Measurements from ENCODE around the gene TXLNB. TPM values are rescaled to one million over a fixed set of nuclear protein-coding genes. Genes with fewer than 3 reads are reported as not detected.
A peak's percentile ranks its signal among the peaks of the same experiment; 100 is the strongest.
"Not testable (repeated sequence)": the region's sequence is repeated elsewhere in the genome, so short reads cannot be mapped to it uniquely, and the experiment has no call there.

The TXLNB gene
- total RNA-seq, 4 donors from 2014 or later, result 0.26 to 2.5 (median 1.9) TPM

DNA sequence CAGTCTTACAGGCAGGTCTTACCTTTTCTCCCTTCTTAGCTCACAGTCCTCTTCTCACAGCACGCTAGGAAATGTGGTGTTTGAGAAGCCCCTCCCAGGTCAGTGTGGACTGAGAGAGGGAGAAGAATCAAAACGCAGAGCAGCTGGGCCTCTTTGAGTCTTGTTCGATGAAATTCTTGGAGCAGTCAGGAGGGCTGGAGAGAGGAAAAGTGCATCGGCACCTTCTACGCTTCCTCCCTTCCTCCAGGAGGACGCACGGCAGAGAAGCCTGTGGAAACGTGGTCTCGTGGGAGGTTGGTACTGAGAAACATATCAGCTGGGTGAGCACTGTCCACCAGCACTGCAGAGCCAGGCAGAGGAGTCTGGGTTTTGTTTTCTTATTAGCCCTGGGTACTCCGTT is 52.7 kb downstream of the TXLNB start:
- Histone ChIP-seq H3K36me3 (no peaks in the 10 kb centered on the region), H3K9me3 (no peaks in the 10 kb centered on the region), H3K27me3 (no peaks in the 10 kb centered on the region), H3K27ac (peak overlapping the region; percentile 25 to 28), H3K4me1 (peaks cover 0 to 9% of the 10 kb centered on the region in 2 donors), H3K4me3 (no peak overlapping the region)
- intact Hi-C loops (cut with DNase I; ENCODE audit: low total_unique reads), result no loop called here
- peak in 1 of 2 donors; percentile 29 for DNase-seq
- no peak for TF ChIP-seq POLR2A (IDR thresholded peaks at IDR 0.05)
- TF ChIP-seq, protein P1, sequence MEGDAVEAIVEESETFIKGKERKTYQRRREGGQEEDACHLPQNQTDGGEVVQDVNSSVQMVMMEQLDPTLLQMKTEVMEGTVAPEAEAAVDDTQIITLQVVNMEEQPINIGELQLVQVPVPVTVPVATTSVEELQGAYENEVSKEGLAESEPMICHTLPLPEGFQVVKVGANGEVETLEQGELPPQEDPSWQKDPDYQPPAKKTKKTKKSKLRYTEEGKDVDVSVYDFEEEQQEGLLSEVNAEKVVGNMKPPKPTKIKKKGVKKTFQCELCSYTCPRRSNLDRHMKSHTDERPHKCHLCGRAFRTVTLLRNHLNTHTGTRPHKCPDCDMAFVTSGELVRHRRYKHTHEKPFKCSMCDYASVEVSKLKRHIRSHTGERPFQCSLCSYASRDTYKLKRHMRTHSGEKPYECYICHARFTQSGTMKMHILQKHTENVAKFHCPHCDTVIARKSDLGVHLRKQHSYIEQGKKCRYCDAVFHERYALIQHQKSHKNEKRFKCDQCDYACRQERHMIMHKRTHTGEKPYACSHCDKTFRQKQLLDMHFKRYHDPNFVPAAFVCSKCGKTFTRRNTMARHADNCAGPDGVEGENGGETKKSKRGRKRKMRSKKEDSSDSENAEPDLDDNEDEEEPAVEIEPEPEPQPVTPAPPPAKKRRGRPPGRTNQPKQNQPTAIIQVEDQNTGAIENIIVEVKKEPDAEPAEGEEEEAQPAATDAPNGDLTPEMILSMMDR (IDR thresholded peaks at IDR 0.05), result no peak

DNA sequence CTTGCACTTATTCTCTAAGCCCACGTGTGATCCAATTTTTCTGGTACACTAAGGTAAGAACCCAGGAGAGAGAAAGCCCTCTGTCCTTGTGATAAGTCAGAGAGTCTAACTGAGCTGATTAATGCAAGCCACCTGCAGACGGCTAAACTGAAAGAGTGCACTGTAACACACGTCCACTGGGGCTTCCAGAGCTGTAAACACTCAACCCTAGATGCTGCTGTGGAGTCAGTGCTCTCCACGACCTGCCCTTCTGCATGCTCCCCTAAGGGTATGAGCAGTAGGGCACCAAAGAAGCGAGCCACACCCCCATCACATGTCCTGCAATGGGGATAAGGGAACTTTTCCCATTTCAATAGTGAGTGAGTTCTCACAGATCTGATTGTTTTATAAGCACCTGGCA is 55.7 kb downstream of the TXLNB start:
- no peaks in the 10 kb centered on the region for H3K27me3 ChIP-seq
- no peaks in the 10 kb centered on the region for H3K9me3 ChIP-seq
- DNase-seq, result no peak
- H3K27ac ChIP-seq, result no peak overlapping the region
- no peak overlapping the region for H3K4me3 ChIP-seq
- intact Hi-C loops (cut with DNase I; ENCODE audit: low total_unique reads), result no loop called here
- H3K4me1 ChIP-seq, result peaks cover 0 to 9% of the 10 kb centered on the region in 2 donors
- TF ChIP-seq, protein P1 (IDR thresholded peaks at IDR 0.05), result no peak
- no peak for TF ChIP-seq POLR2A (IDR thresholded peaks at IDR 0.05)
- no peaks in the 10 kb centered on the region for H3K36me3 ChIP-seq

DNA sequence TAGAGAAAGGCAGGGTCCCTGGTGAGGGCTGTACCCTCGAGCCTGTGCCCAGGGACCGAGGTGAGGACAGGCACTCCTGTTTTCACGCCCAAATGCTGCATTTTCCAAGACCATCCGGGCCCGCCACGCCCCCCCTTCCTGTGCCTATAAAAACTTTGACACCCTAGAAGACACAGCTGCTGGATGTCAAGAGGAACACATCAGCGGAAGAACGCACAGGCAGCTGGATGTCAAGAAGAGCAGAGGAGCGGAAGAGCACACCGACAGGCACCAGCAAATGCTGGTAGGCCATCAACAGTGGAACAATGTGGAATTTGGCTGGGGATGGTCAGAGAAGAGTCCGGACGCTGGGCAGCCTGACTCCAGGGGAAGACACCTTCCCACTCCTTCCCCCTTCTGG is 56.1 kb downstream of the TXLNB start:
- no peak overlapping the region for H3K4me3 ChIP-seq
- no peaks in the 10 kb centered on the region for H3K27me3 ChIP-seq
- H3K4me1 ChIP-seq, result peaks cover 0 to 9% of the 10 kb centered on the region in 2 donors
- H3K9me3 ChIP-seq, result no peaks in the 10 kb centered on the region
- TF ChIP-seq, protein P1 (IDR thresholded peaks at IDR 0.05), result no peak
- TF ChIP-seq POLR2A (IDR thresholded peaks at IDR 0.05), result no peak
- H3K36me3 ChIP-seq, result no peaks in the 10 kb centered on the region
- intact Hi-C loops (cut with DNase I; ENCODE audit: low total_unique reads), result no loop called here
- DNase-seq, result no peak
- no peak overlapping the region for H3K27ac ChIP-seq

DNA sequence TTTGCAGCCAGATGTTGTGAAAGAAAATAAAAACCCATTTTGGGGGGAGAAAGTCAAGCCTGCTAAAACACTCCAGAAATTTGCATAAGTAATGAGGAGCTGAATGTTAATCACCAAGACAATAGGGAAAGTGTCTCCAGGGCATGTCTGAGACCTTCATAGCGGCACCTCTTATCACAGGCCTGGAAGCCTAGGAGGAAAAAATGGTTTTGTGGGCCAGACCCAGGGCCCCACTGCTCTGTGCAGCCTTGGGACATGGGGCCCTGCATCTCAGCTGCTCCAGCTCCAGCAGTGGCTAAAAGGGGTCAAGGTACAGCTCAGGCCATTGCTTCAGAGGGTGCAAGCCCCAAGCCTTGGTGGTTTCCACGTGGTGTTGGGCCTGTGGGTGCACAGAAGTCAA is 57.6 kb downstream of the TXLNB start:
- H3K4me3 ChIP-seq; H3K27ac ChIP-seq; intact Hi-C loops (cut with DNase I; ENCODE audit: low total_unique reads); H3K36me3 ChIP-seq; H3K27me3 ChIP-seq; H3K9me3 ChIP-seq; H3K4me1 ChIP-seq; DNase-seq: not testable (repeated sequence)

DNA sequence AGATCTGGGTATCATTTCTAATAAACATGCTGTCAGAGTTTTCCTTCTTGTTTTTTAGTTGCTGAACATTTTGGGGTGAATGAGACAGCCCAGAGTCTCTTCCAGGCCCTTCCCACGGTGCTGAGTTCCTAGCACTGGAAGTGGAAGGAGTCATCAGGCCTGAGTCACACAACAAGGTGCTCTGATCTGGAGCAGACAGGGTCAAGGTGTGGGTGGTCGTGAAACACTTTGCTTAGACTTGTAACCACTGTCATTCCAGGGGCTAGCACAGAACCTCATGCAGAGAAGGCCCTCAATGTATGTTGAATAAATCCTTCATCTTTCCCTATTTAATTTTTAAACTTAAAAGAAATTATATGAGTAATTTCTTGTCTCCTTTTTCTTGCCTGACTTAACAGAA is 60.6 kb downstream of the TXLNB start:
- peaks cover 0 to 3% of the 10 kb centered on the region in 2 donors for H3K27me3 ChIP-seq
- no peak overlapping the region for H3K4me3 ChIP-seq
- no peaks in the 10 kb centered on the region for H3K36me3 ChIP-seq
- intact Hi-C loops (cut with DNase I; ENCODE audit: low total_unique reads), result no loop called here
- H3K9me3 ChIP-seq, result no peaks in the 10 kb centered on the region
- no peaks in the 10 kb centered on the region for H3K4me1 ChIP-seq
- no peak for DNase-seq
- TF ChIP-seq, protein P1 (IDR thresholded peaks at IDR 0.05), result no peak
- TF ChIP-seq POLR2A (IDR thresholded peaks at IDR 0.05), result no peak
- H3K27ac ChIP-seq, result no peak overlapping the region

DNA sequence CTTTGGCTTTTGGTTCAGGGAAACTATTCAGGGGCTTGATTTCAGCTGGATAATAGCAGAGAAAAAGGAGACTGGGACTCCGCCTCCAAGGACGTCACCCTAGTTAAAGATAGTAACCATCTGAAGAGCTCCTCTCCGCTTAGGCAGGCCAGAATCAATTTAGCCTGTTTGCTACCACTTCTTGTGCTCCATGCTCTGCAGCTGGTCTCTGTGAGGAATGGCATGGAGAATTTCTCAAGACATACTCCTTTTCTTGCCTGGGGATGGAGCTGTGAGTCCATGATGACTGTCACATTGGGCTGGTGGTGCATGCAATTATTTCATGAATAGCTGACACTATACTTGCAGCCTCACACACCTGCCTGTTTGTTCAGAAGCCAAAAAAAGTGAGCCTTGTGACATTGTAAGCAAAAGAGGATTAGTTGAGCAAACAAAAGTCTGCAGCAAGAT is 61.4 kb downstream of the TXLNB start:
- Histone ChIP-seq H3K27me3 (peaks cover 0 to 3% of the 10 kb centered on the region in 2 donors), H3K9me3 (no peaks in the 10 kb centered on the region), H3K27ac (no peak overlapping the region), H3K36me3 (no peaks in the 10 kb centered on the region), H3K4me1 (no peaks in the 10 kb centered on the region), H3K4me3 (no peak overlapping the region)
- TF ChIP-seq, protein P1 (IDR thresholded peaks at IDR 0.05), result no peak
- TF ChIP-seq POLR2A (IDR thresholded peaks at IDR 0.05), result no peak
- DNase-seq, result no peak
- intact Hi-C loops (cut with DNase I; ENCODE audit: low total_unique reads), result no loop called here

DNA sequence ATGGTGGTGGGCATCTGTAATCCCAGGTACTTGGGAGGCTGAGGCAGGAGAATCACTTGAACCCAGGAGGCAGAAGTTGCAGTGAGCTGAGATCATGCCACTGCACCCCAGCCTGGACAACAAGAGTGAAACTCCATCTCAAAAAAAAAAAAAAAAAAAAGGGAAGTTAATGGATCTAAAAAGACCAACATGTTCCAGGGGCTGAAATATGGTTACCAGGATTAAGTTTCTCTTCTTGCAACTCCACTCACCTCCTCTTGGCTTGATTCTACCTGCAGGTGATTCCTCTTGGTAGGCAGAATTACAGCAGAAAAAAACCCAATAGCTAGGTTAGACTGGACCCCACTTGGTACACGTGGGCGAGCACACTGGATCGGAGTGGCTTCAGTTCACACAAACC is 63.4 kb downstream of the TXLNB start:
- intact Hi-C loops (cut with DNase I; ENCODE audit: low total_unique reads); H3K27me3 ChIP-seq; H3K27ac ChIP-seq; H3K9me3 ChIP-seq; DNase-seq; H3K4me3 ChIP-seq; H3K4me1 ChIP-seq; H3K36me3 ChIP-seq: not testable (repeated sequence)
